ENCODE data around the gene RERE.
"Not testable (repeated sequence)": the region's sequence is repeated elsewhere in the genome, so short reads cannot be mapped to it uniquely, and the experiment has no call there.

RERE gene

GRCh38 chr1:8402109-8402710 is 415.2 kb downstream of the RERE start:
- no peak for DNase-seq (ENCODE audit: low read depth)

GRCh38 chr1:8398677-8399076 is 418.8 kb downstream of the RERE start:
- DNase-seq (ENCODE audit: low read depth): no peak

GRCh38 chr1:8398086-8398485 is 419.4 kb downstream of the RERE start:
- no peak for DNase-seq (ENCODE audit: low read depth)

- DNase-seq (ENCODE audit: low read depth): peak; percentile 52
Observed at GRCh38 chr1:8397511-8397910, 419.9 kb downstream of the RERE start.

DNA sequence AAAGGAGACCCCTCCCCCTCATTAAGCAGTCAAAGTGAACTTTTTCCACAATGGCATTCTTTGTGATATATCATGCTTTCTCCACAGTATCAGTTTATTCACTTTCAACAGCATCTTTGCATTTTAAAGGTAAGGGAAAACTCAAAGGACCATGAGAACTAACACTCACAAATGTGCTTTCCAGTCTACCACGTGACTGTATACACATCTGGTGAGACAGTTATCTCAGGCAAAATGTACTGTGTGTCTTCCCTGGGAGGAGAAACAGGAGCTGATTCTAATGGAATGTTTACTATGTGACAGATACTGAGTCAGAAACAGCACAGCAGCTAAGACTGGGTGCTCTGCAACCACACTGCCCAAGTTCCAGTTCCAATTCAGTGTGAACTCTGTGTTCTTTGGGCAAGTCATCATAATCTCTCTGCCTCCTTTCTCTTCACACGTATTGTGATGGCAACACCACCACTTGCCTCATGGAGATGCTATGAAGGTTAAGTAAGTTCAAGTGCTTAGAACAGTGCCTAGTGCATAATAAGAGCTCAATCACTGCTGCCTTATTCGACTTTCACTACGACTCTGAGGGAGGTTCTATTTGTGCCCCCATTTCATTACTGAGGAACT is 420.5 kb downstream of the RERE start:
- peak; percentile 98 for DNase-seq (ENCODE audit: low read depth)

DNA sequence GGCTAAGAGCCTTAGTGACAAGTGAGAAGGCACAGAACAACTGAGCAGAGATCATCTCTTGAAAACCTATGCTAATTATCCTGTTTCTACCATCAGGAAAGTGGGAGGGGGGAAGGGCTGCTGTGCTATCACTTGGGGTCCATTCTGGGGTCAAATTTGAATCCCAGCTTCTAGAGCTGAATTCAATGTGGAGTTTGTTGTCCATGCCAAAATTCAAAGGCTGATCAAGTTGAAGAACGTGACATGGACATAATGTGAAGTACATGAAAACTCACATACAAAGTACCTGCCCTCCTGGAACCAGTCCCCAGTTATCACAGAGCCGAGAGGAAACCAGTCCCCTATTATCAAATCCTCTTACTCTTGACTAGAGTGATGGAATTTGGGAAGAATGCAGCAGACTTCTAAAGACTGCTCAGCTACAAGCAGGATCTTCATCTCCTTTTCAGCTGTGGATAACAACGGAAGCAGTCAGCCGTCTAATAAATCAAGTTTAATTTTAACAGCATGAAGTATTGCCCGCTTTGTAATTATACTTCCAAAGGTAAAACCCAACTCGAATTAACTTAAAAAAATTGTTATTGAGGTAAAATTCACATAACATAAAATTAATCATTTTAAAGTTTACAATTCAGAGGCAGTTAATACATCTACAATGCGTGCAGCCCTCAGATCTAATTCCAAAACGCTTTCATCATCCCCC is 421.2 kb downstream of the RERE start:
- peak; percentile 20 for DNase-seq (ENCODE audit: low read depth)

- no peak for DNase-seq (ENCODE audit: low read depth)
Observed at GRCh38 chr1:8395433-8395866, 422.0 kb downstream of the RERE start.

DNA sequence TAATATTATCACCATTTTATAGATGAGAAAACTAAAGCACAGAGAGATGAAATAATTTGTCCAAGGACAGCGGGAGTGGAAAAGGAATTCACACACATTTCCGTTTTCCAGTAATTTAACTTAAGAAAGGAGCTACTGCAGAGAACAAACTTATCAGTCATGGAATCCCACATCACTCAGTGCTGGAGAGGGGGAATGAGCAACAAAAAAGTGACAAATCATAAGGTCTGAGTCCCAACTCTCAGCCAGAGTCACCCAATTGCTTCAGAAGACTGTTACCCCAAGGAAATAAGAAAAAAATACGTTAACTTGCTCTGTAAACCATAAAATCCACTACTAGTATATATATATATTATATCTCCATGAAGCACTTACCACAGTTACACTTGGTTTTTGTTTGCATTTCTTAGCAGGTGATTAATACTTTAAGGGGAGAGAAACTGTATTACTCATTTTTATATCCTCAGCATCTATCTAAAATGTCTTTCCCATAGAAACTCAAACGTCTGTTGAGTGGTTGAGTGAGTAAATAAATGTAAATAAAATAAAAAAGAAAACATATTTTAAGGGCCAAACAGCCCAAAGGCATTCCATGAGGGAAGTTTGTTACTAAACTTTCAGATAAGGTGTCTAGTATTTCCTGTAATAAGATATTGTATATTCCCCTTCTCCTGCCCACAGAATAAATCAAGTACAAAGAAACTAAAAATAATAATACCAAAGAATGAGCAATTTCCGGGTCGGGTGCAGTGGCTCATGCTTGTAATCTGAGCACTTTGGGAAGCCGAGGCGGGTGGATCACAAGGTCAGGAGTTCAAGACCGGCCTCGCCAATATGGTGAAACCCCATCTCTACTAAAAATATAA is 422.8 kb downstream of the RERE start:
- DNase-seq (ENCODE audit: low read depth): peak; percentile 82

DNA sequence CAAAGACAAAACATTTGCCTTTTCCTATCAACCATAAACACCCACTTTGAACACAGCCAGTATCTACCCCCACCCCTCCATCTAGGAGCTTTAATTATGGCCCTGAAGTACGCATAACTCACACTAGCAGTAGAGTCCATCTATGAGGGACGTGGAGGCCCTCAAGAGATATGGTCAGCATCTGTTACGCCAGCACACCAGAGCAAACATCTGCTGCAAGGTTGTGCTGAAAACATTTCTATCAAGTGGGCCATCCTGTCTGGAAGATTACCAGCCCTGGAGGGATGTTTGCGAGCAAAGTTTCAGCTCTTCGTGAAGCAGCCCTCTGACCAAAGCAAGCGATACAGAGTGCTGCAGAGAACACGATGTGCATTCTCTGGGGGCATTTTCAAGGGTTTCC is 424.9 kb downstream of the RERE start:
- no peak for DNase-seq (ENCODE audit: low read depth)

DNA sequence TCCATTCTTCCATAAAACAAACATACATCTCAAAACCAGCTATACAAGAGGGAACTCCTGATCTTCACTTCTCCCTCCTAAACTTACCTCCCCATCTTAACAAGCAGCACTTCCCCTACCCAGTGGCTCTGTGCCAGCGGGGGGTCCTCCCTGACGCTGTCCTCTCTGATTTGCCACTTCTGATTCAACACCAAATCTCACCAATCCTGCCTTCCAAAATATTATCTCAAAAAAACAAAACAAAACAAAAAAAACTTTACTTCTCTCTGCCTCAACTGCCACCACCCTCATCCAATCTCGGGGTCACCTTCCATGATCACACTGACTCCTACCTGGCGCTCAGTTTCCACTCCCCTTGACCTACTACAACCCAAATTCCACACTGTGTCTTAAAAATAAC is 426.7 kb downstream of the RERE start:
- DNase-seq (ENCODE audit: low read depth): no peak

GRCh38 chr1:8389958-8390535 is 427.4 kb downstream of the RERE start:
- no peak for DNase-seq (ENCODE audit: low read depth)

DNA sequence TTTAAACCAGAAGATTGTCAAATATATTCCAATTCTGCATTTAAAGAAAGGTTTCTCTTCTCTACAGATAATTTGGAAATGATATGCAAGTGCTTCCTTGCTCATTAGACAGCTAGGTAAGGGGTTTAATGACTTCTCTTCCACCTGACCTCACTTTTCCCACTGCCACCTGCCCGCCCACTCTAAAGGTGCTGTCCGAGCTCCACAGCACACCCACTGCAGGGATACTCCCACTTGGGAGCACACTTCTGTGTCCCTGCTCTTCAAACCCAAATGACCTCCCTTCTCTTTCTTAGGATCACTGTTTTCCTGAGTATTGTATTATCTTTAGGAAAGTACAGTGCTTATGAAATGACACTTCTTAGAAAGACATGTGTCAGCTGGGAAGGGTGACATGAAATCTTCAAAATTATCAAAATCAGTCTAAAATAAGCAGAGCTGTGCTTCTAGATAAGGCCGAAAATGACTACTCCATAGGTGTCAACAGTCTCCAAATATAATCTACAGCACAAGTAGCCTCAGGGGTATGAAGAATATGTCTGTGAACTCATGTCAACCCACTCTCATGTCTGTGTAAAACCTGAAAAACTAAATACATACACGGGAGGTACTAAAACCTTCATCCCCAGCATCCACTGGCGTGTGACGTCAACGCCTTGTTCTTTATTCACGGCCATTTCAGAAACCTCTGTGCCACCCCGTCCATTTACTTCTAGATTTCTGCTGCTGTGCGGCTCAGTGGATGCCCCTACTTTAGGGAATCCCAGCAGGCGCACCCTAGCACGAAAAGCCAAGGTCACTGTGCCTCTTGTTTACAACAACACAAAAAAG is 428.5 kb downstream of the RERE start:
- DNase-seq (ENCODE audit: low read depth): no peak

GRCh38 chr1:8386247-8386646 is 431.2 kb downstream of the RERE start:
- no peak for DNase-seq (ENCODE audit: low read depth)

DNA sequence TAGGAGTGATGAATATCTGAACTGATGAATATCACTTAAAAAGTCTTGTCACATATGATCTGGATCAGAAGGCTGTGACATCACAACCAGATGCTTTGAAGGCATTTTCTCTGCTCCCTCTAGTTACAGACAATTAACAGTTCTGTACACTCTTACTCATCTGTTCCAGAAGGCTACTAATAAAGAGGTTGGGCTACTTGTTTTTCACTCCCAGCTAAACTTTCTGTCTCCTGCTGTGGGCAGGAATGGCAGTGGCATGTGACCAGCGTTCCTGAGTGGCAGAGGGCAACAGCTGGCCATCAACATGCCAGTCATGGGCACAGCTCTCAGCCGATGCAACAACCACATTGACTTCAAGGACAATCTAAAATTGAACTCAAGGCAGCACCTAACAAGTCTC is 432.9 kb downstream of the RERE start:
- DNase-seq (ENCODE audit: low read depth): no peak

DNA sequence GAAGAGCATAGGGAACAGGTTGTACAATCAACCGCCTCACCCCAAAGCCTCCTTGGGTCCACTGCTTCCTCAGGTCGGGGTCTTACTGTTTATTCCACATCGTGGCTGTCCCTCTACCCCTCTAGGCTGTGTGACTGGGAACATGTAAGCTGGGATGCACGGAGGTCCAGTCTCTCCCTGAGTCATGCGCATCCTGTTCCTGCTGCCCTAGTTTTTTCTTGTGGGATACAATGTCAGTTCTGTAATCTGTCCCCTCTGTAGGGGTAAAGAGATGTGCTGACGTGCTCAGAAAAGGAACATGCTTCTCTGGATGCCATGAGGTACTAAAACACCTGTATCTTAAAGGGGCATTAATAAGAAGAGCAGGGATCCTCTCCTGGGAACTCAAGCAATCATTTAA is 433.4 kb downstream of the RERE start:
- DNase-seq (ENCODE audit: low read depth): no peak

DNA sequence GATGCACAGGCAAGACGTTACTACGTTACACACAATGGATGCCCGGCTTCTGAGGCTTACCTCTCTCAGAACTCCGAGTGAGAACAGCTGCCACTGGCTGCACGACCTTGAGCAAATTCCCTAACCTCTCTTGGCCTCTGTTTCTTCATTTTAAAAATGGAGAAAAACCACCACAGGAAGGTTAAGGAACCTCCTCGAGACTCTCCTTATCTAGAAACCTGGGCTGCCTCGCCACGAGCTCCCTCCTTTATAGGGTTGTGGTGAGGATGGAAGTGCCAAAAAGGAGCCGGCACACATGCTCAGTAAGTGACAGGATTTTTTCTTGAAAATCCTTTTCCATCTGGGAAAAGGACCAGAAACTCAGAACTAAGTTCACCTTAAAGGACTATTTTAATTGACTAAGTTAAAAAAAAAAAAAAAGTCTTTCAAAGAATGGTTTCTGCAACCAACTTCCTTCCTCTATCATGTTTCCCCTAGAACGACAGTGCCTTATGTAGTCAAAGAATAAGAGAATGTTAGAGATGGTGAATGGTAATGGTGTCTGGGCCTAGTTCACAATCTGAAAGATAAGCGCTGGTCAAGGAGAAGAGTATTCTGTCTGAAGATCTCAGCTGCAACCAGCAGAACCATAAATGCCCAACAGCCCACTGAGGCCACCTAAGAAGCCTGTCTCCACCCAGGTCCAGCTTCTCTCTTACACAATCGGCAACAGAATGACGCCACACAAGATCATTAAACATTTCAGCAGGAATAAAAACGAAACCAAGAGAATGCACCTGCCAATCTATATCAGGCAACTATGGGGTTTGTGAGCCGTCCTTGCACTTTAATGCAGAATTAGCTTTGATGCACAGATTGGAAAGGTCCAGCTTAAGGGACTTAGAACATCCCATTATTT is 434.6 kb downstream of the RERE start:
- no peak for DNase-seq (ENCODE audit: low read depth)

DNA sequence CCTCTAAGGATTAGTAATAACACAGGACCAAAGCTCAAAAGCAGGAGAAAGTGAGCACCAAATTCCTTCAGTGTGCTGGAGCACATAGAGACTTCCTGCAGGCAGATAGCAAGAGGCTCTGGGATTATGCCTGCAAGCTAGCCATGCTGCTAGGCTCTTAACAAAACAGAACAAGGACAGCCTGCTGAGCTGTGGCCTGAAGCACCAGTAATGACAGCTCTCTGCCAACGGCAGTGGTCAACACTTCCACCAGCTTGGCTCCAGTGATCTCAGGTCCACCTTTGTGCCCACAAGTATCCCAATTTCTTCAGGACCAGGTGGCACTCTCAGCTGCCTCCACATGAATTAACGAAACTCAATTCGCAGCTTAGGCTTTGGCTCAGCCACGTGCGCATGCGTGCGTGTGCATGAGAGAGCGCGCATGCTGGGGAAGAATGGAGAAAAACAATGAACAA is 435.4 kb downstream of the RERE start:
- no peak for DNase-seq (ENCODE audit: low read depth)

DNA sequence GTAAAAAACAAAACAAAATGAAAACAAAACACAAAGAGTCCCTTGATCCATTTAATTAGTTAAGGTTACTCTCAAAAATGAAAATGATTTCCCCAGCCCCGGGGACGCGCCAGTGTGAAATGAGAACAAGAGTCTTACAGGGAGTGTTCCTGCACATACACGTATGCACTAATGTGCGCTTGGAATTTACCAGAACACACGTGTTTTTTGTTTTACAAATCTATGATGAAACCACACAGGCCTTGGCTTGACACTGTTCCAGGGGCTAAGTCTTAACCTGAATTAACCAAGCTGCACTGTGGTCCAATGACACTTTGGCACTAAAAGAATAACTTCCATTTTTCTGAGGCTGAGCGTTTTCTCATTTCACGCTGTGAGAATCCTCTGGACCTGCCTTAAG is 435.8 kb downstream of the RERE start:
- peak; percentile 61 for DNase-seq (ENCODE audit: low read depth)

GRCh38 chr1:8380310-8380709 is 437.1 kb downstream of the RERE start:
- not testable (repeated sequence) for DNase-seq (ENCODE audit: low read depth)

DNA sequence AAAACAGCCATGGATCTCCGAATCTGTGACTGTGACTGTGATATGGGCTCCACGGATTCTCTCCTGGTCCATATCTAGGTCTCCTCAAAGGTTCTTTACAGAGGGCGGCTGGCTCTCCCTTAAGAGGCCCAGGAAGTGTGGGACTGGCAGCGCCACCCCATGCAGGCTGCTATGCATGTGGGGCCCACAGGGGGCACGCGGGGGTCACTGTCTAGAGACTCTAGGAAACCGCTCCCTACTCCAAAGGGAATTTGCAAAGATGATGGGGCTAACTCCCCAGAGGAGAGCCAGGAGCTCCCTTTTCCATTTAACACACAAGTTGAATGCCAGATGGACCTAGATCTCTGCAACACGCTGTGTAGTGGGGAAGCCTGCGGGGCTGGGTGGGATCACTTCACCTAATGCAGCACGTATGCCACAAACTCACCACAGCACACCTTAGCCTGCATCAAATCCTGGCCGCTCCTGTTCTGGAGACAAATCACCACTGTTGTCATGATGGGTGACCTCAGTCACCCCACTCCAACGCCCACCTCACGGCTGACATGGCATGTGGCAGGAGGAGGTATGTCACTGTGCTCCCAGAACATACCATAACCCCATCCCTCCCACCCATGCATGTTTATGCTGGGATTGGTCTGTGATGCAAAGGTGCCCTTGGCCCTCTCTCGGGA is 437.8 kb downstream of the RERE start:
- DNase-seq (ENCODE audit: low read depth): no peak
